Liver (tissue), 2 donors: Measurements from ENCODE around the gene ZFAND3.

Source experiments
- GABPA ChIP-seq, 2 donors: IDR thresholded peaks in 1 of 2; conservative IDR thresholded peaks in 1 of 2; 2 replicates each; pipeline ENCODE4 v1.6.1; 2016; ENCODE audit warnings: antibody characterized with exemption in 2 of 2, mild to moderate bottlenecking in 1 of 2, moderate library complexity in 1 of 2
- TF ChIP-seq, protein P1 (sequence below): IDR thresholded peaks from 2 replicates; pipeline ENCODE4 v1.6.1; 2016; ENCODE audit warnings: antibody characterized with exemption
- donor health status: healthy.

DNA sequence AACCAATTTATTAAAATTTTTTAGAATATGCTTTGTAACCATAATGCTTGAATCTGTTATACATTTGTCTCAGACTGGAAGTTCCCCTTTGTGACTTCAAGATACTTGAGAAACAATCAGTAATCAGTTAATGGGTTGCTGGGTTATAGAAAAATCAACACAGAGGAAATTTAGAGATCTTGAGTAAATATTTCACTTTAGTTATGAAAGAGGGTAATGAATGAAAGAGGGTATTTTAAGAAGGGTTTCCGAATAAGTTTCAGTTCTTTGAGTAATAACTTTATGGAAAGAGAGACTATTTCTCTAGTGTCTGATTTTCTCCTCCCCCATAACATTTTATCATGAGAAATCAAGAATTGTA lies 21.4 kb downstream of the ZFAND3 start:
- TF ChIP-seq, protein P1, sequence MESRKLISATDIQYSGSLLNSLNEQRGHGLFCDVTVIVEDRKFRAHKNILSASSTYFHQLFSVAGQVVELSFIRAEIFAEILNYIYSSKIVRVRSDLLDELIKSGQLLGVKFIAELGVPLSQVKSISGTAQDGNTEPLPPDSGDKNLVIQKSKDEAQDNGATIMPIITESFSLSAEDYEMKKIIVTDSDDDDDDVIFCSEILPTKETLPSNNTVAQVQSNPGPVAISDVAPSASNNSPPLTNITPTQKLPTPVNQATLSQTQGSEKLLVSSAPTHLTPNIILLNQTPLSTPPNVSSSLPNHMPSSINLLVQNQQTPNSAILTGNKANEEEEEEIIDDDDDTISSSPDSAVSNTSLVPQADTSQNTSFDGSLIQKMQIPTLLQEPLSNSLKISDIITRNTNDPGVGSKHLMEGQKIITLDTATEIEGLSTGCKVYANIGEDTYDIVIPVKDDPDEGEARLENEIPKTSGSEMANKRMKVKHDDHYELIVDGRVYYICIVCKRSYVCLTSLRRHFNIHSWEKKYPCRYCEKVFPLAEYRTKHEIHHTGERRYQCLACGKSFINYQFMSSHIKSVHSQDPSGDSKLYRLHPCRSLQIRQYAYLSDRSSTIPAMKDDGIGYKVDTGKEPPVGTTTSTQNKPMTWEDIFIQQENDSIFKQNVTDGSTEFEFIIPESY: no peak
- TF ChIP-seq GABPA (IDR thresholded peaks at IDR 0.05 in 1 of 2, conservative IDR thresholded peaks at IDR 0.05 in 1 of 2): no peak
